Ectodermal cell (in vitro differentiated cells): Measurements from ENCODE around the gene DENND4C. TPM values are rescaled to one million over a fixed set of nuclear protein-coding genes. Genes with fewer than 3 reads are reported as not detected.
A peak's percentile ranks its signal among the peaks of the same experiment; 100 is the strongest.

Source experiments
- H3K27ac ChIP-seq: 2 replicates; pipeline ENCODE4 v1.7.0; 2013; ENCODE audit warnings: mild to moderate bottlenecking, low read depth, low read length; ENCODE audit not compliant: insufficient read depth, poor library complexity, severe bottlenecking
- H3K27me3 ChIP-seq: 2 replicates; pipeline ENCODE4 v1.7.0; 2013; ENCODE audit warnings: mild to moderate bottlenecking, low read length; ENCODE audit not compliant: insufficient read depth, control insufficient read depth, poor library complexity, severe bottlenecking
- H3K36me3 ChIP-seq: one replicate; pipeline ENCODE4 v1.7.0; 2013; ENCODE audit warnings: low read length; ENCODE audit not compliant: control insufficient read depth, insufficient read depth
- H3K4me1 ChIP-seq: one replicate; pipeline ENCODE4 v1.7.0; 2013; ENCODE audit warnings: low read length; ENCODE audit not compliant: control insufficient read depth, insufficient read depth
- H3K4me3 ChIP-seq: 2 replicates; pipeline ENCODE4 v1.7.0; 2013; ENCODE audit warnings: low read depth, low read length, control low read depth; ENCODE audit not compliant: insufficient read depth
- H3K9me3 ChIP-seq: 2 replicates; pipeline ENCODE4 v1.7.0; 2013; ENCODE audit warnings: mild to moderate bottlenecking, low read length, moderate library complexity; ENCODE audit not compliant: control insufficient read depth
- WGBS, 2 experiments: methylation state at CpG; one replicate each; pipeline ENCODE4 v1.1.7; 2013; ENCODE audit warnings: missing lambda C conversion rate in 2 of 2; 5-methylcytosine and 5-hydroxymethylcytosine counted together
- polyA plus RNA-seq, 4 experiments: library from polyadenylated mRNA; stranded (reverse); fragments of 50-300 nt; gene quantifications; one replicate each; pipeline ENCODE4 v1.2.3, GENCODE V29; 2013

DENND4C gene
- 23.4 TPM for polyA plus RNA-seq (2013, experiment 1 of 4)
- 22.3 TPM for polyA plus RNA-seq (2013, experiment 2 of 4)
- polyA plus RNA-seq (2013, experiment 3 of 4) = 19.4 TPM
- 21.7 TPM for polyA plus RNA-seq (2013, experiment 4 of 4)

DNA sequence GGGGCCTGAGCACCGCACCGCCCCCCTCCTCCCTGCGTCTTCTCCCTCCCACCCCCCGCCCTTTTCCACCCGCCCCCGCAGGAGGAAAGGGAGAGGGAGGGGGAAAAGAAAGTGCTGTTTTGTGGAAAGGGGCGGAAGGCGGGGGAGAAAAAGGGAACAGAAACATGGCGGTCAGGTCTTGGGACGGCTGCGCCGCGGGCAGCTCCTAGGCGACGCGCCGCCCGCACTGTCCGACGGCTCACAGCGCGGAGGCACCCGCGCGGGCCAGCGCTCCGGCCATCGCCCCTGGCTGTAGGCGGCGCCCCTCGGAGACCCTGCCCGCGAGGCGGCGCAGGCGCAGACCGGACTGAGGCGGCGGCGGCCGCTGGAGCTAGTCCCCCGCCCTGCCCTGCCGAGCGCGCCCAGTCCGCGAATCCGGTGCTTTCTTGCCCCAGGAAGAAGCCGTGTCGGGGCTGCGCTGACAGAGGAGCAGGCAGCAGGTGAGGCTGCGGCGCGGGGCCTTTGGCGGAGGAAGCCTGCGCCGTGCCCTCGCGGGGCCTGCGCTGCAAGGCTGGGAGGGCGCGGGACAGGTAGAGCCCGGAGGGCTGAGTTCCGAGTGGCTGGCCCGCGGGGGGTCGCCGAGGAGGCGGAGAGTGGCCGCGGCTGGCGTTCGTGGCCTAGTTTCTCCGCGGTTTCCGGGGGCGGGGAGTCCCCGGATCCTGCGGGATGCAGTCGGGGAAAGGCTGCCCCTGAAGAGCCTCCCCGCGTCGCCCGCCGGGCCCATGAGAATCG lies at the start of gene DENND4C:
TSS of gene DENND4C (plus strand) at position 339 of the 771 bp plus-strand sequence. CDS start 45,482 bp downstream, outside the sequence.
- 0% methylated on average over 80 to 81 of the region's 86 CpGs for WGBS, 2 experiments
- no peaks in the 10 kb centered on the region for H3K36me3 ChIP-seq
- peak within 1 kb of the TSS; percentile 87 for H3K4me3 ChIP-seq
- H3K4me1 ChIP-seq = peaks cover 5% of the 10 kb centered on the region
- no peaks in the 10 kb centered on the region for H3K9me3 ChIP-seq
- no peaks in the 10 kb centered on the region for H3K27me3 ChIP-seq
- peak within 1 kb of the TSS; percentile 97 for H3K27ac ChIP-seq

DNA sequence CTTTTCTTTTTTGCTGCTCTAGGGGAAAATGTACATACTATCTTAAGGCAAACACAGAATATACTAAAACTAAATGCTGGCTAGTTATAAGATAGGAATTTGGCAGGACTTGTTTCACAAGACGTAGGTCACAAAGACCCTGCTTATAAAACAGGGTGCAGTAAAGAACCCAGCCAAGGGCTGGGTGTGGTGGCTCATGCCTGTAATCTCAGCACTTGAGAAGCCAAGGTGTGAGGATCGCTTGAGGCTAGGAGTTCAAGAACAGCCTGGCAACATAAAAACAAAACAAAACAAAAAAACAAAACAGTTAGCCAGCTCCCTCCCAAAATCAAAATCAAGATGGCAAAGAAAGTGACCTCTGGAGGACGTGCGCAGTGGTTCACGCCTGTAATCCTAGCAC lies 49.5 kb upstream of the DENND4C start:
- Histone ChIP-seq H3K9me3 (no peaks in the 10 kb centered on the region), H3K36me3 (no peaks in the 10 kb centered on the region), H3K27me3 (no peaks in the 10 kb centered on the region), H3K4me3 (no peak overlapping the region), H3K27ac (no peak overlapping the region), H3K4me1 (peaks cover 8% of the 10 kb centered on the region)
- WGBS, 2 experiments = 92% methylated on average over 5 of the region's 5 CpGs

DNA sequence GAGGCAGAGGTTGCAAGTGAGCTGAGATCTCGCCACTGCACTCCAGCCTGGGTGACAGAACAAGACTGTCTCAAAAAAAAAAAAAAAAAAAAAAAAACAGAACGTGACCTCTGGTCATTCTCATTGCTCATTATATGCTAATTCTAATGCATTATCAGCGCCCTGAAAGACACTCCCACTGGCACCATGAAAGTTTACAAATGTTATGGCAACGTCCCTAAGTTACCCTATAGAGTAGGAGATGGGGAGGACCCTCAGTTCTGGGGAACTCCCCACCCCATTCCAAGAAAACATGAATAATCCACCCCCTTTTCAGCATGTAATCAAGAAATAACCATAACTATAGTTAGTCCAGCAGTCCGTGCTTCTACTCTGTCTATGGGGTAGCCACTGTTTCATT lies 48.9 kb upstream of the DENND4C start:
- Histone ChIP-seq H3K36me3 (no peaks in the 10 kb centered on the region), H3K9me3 (no peaks in the 10 kb centered on the region), H3K4me3 (no peak overlapping the region), H3K27me3 (no peaks in the 10 kb centered on the region), H3K27ac (no peak overlapping the region), H3K4me1 (peaks cover 8% of the 10 kb centered on the region)
- WGBS, 2 experiments = 92 to 96% methylated on average over 4 to 5 of the region's 5 CpGs

DNA sequence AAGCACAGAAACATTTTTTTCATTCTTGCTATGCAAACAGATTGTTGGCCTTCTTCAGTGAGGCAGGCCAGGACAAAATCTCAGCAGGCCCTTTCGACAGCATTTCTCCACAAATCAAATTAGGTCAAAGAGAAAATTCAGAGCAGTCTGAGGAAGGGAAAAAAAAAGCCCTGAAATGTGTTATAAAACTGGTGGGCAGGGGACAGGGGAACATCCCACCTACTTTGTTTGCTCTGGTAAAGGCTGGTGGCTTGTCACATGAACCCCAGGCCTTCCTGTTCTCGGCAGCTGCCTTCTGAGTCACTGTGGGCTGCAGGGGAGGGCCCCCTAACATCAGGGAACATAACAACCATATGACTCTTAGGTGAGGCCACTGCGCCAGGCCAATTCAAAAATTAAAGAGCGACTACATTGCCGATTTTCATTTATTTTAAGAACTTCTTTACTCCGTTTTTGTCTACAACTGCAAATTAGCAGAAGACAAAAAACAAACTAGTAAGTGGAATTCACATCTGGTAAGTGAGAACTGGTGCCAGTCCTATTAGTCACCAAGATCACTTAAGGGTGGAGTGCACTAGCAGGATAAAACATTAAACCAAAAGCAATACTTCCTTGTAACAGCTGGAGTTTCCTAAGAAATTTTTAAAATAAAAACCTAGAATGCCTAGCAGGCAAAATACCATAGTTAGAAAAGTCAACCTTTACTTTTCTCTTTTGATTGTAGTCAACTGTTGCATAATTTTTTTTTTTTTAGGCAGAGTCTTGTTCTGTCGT lies 46.2 kb upstream of the DENND4C start:
- peak overlapping the region; percentile 44 for H3K27ac ChIP-seq
- H3K4me3 ChIP-seq = no peak overlapping the region
- H3K9me3 ChIP-seq = no peaks in the 10 kb centered on the region
- H3K4me1 ChIP-seq = peaks cover 8% of the 10 kb centered on the region
- H3K27me3 ChIP-seq = no peaks in the 10 kb centered on the region
- H3K36me3 ChIP-seq = no peaks in the 10 kb centered on the region
- 62 to 72% methylated on average over 7 of the region's 7 CpGs for WGBS, 2 experiments

DNA sequence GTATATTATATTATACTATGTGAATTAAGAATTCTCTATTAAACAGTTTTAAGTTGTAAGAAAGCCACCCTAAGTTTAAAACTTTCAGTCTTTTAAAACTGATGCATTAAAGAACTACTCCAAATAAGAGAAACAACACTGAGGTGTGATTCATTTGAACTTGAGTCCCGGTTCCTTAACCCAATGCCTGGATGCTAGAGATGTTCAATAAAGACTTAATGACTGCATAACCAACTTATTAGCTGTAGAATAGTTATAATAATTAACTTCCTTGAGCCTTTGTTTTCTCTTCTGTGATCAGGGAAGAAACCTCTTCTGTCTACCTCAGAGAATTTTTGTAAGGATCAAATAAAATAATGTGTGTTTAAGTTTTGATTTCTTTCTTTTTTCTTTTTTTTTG lies 45.3 kb upstream of the DENND4C start:
- Histone ChIP-seq H3K4me3 (no peak overlapping the region), H3K4me1 (peaks cover 8% of the 10 kb centered on the region), H3K36me3 (no peaks in the 10 kb centered on the region), H3K27ac (no peak overlapping the region), H3K27me3 (no peaks in the 10 kb centered on the region), H3K9me3 (no peaks in the 10 kb centered on the region)
- 100% methylated on average over 1 of the region's 1 CpG; no CpG with 5 or more reads in 1 of the 2 experiments for WGBS, 2 experiments

DNA sequence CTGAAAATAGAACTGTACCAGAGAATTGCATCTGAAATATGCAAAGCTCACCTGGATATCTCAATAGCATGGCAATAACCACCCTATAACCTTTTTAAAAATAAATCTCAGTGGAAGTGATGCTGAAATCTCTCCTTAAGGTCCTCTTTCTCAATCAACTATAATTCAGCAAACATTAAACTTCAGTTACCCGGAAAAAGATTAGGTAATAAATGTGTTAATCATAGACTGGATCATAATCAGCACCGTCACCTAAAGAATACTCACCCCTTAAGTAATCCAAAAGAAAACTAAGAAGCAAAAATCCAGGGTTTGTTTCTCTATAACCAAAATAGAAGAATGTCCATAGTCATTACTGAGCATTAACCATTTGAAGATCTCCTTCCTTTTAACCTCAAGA lies 44.3 kb upstream of the DENND4C start:
- Histone ChIP-seq H3K9me3 (no peaks in the 10 kb centered on the region), H3K36me3 (no peaks in the 10 kb centered on the region), H3K4me3 (no peak overlapping the region), H3K4me1 (peaks cover 8% of the 10 kb centered on the region), H3K27ac (no peak overlapping the region), H3K27me3 (no peaks in the 10 kb centered on the region)
- WGBS, 2 experiments = 79 to 100% methylated on average over 1 to 2 of the region's 2 CpGs

DNA sequence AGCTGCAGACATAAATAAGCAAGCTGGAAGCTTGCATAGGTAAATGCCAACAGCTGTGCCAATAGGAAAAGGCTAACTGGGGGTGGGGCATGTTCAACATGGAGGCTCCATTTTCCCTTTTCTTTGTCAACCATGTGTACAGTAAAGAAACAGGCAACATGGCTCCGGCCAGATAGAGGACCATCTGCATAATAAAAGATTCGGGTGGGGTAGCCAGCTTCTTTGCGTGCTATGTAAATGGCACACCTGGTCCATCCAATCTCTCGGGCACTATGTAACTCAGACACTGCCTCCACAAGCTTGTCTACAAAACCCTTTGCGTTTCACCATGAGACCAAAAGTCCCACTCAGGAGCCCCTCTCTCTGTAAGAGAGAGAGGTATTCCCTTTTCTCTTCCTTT lies 41.7 kb upstream of the DENND4C start:
- Histone ChIP-seq H3K36me3 (no peaks in the 10 kb centered on the region), H3K4me1 (peaks cover 8% of the 10 kb centered on the region), H3K4me3 (no peak overlapping the region), H3K9me3 (no peaks in the 10 kb centered on the region), H3K27me3 (no peaks in the 10 kb centered on the region), H3K27ac (no peak overlapping the region)
- WGBS, 2 experiments = 88% methylated on average over 5 of the region's 5 CpGs

DNA sequence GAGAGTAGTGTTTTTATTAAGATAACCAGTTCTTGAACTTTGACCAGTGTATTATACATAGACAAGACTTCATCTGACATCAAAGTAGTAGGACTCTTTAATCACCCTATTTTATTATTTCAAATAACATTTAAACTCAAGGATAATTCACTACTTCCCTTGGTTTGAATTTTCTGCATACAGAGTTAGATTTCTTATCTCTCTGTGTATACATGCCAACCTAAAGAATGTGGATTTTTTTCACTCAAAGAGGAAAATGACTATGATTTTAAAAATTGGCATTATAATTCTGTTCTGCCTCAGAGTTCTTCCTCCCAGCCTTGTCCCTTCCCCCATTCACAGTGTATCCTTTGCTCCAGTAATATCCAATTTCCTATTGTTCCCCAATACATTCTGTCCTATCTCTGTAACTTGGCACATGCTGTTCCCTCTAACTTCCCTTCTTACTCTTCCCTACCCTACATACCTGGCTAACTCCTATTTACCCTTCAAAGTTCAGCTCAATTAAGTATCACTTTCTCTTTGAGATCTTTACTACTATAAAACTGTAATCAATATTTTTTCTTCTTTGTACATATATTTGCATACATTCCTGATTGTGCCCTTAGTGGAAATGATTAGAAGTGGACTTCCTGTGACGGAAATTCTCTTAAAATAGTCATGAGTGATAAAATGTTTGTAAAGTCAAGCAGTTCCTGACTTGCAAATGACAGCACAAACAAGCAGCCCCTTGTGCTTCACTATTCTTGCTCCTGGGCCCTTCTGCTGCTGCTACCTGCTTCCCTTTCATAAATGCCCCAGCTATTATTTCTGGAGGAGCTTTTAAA lies 38.1 kb upstream of the DENND4C start:
- Histone ChIP-seq H3K4me3 (no peak overlapping the region), H3K4me1 (no peaks in the 10 kb centered on the region), H3K9me3 (no peaks in the 10 kb centered on the region), H3K27me3 (no peaks in the 10 kb centered on the region), H3K36me3 (no peaks in the 10 kb centered on the region), H3K27ac (no peak overlapping the region)
- 94 to 100% methylated on average over 1 of the region's 1 CpG for WGBS, 2 experiments

DNA sequence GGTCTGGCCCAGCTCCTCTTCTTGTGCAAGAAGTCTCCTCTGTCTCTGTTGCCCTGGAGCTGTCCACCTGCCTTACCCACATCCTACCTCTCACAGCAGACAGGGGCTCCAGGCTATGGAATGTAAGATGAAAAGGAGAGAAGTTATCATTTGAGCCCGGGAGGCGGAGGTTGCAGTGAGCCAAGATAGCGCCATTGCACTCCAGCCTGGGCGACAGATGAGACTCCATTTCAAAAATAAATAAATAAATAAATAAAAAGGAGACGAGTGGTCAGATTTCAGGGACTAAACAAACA lies 37.5 kb upstream of the DENND4C start:
- Histone ChIP-seq H3K9me3 (no peaks in the 10 kb centered on the region), H3K4me3 (no peak overlapping the region), H3K27ac (no peak overlapping the region), H3K36me3 (no peaks in the 10 kb centered on the region), H3K4me1 (no peaks in the 10 kb centered on the region), H3K27me3 (no peaks in the 10 kb centered on the region)
- 97 to 100% methylated on average over 1 to 5 of the region's 5 CpGs for WGBS, 2 experiments
